Retinal pigment epithelial cell (primary cell): ENCODE measurements around the gene TEC.

ENCODE experiments used
- DNase-seq: peaks from one replicate; pipeline ENCODE4 v3.0.0-alpha.2; 2010; ENCODE audit warnings: low read depth
- H3K4me3 ChIP-seq: 2 replicates; pipeline ENCODE4 v1.5.1; 2011; ENCODE audit warnings: mild to moderate bottlenecking, low read length, control low read depth, moderate library complexity
- CTCF ChIP-seq: conservative IDR thresholded peaks from 2 replicates; pipeline ENCODE4 v1.5.1; 2011; ENCODE audit warnings: low read depth, low read length, control low read depth, inconsistent platforms

Gene TEC

GRCh38 chr4:48127682-48128404, 141.8 kb downstream of the TEC start:
- peak; percentile 71 for TF ChIP-seq CTCF
- peak; percentile 94 for DNase-seq
- peak overlapping the region; percentile 31 for H3K4me3 ChIP-seq

- DNase-seq, result no peak
- no peak for TF ChIP-seq CTCF
- no peak overlapping the region for H3K4me3 ChIP-seq
Observed at GRCh38 chr4:48127231-48127630, 142.4 kb downstream of the TEC start.

- H3K4me3 ChIP-seq, result no peak overlapping the region
- TF ChIP-seq CTCF, result no peak
- no peak for DNase-seq
Observed at GRCh38 chr4:48126621-48127020, 143.0 kb downstream of the TEC start.

- H3K4me3 ChIP-seq, result no peak overlapping the region
- DNase-seq, result no peak
- no peak for TF ChIP-seq CTCF
Observed at GRCh38 chr4:48124870-48125269, 144.8 kb downstream of the TEC start.

GRCh38 chr4:48122756-48123155, 146.9 kb downstream of the TEC start:
- DNase-seq, result no peak
- no peak for TF ChIP-seq CTCF
- no peak overlapping the region for H3K4me3 ChIP-seq

- H3K4me3 ChIP-seq, result no peak overlapping the region
- DNase-seq, result no peak
- TF ChIP-seq CTCF, result no peak
Observed at GRCh38 chr4:48121180-48121579, 148.5 kb downstream of the TEC start.

GRCh38 chr4:48120132-48120531, 149.5 kb downstream of the TEC start:
- H3K4me3 ChIP-seq, result no peak overlapping the region
- no peak for TF ChIP-seq CTCF
- DNase-seq, result no peak
